PC-9 (cell line): ENCODE results near the gene PAK3.

ENCODE experiments used
- CTCF ChIP-seq: fragments of 200-600 bp; sonication (generic); conservative IDR thresholded peaks from 2 replicates; pipeline ENCODE4 v1.6.1; 2017; ENCODE audit warnings: mixed run types, antibody characterized with exemption, mild to moderate bottlenecking, moderate library complexity
- EZH2 ChIP-seq: fragments of 200-600 bp; sonication (generic); IDR thresholded peaks from 2 replicates; pipeline ENCODE4 v1.8.0; 2017; ENCODE audit warnings: antibody characterized with exemption, low read depth

GRCh38 chrX:111170017-111170416, 74.0 kb downstream of the PAK3 start:
- no peak for TF ChIP-seq EZH2
- TF ChIP-seq CTCF: no peak
